GM10266 (cell line): ENCODE results near the gene ADSL.

ENCODE experiments used
- DNase-seq: peaks from one replicate; pipeline ENCODE4 v3.0.0; 2012; ENCODE audit errors: extremely low spot score
- TF ChIP-seq, protein P1 (sequence below): IDR thresholded peaks from 2 replicates; pipeline ENCODE4 v1.5.1; 2012; ENCODE audit warnings: mild to moderate bottlenecking, low read depth; ENCODE audit not compliant: control insufficient read depth, insufficient read depth; ENCODE audit errors: missing control alignments

Gene ADSL

DNA sequence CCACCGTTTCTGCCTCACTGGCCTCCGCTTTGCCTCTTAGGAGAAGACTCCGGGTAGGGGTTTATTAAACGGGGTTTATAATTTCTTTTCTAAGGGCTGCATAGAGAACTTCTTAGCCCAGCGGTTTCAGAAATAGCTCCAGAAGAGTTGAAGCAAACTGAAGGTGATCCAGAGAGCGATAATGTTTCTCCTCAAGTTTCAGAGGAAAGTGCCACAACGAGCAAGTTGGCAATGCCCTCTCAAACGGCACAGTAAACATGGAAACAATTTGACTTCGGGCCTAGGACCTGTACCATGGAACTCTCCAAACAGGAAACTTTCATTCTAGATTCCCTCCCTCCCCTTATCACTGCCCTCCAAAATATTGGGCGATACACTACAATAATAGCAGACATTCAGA is 1.0 kb downstream of the ADSL start:
- no peak for DNase-seq
- TF ChIP-seq, protein P1, sequence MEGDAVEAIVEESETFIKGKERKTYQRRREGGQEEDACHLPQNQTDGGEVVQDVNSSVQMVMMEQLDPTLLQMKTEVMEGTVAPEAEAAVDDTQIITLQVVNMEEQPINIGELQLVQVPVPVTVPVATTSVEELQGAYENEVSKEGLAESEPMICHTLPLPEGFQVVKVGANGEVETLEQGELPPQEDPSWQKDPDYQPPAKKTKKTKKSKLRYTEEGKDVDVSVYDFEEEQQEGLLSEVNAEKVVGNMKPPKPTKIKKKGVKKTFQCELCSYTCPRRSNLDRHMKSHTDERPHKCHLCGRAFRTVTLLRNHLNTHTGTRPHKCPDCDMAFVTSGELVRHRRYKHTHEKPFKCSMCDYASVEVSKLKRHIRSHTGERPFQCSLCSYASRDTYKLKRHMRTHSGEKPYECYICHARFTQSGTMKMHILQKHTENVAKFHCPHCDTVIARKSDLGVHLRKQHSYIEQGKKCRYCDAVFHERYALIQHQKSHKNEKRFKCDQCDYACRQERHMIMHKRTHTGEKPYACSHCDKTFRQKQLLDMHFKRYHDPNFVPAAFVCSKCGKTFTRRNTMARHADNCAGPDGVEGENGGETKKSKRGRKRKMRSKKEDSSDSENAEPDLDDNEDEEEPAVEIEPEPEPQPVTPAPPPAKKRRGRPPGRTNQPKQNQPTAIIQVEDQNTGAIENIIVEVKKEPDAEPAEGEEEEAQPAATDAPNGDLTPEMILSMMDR: no peak

- TF ChIP-seq, protein P1: peak; percentile 83
- peak; percentile 72 for DNase-seq
Measured at GRCh38 chr22:40348025-40348658, 1.8 kb downstream of the ADSL start.

GRCh38 chr22:40352763-40353162 is 6.5 kb downstream of the ADSL start:
- DNase-seq: no peak
- TF ChIP-seq, protein P1: no peak

DNA sequence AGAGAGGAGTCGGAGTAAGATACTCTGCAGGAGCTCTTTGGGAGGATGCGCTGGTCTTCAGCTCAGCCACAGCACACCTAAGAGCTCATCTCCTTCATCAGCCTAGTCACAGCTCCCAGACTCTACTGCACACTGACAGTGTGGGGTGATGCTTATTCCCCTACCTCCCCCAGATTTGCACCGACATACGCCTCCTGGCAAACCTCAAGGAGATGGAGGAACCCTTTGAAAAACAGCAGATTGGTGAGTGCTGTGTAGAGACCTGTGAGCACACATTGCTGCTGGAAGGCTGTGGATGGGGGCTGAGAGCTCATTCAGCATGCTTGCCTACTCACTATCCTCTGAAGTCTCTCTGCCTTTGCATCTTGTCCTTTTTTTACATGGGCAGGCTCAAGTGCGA is 14.8 kb downstream of the ADSL start:
- TF ChIP-seq, protein P1: no peak
- no peak for DNase-seq

DNA sequence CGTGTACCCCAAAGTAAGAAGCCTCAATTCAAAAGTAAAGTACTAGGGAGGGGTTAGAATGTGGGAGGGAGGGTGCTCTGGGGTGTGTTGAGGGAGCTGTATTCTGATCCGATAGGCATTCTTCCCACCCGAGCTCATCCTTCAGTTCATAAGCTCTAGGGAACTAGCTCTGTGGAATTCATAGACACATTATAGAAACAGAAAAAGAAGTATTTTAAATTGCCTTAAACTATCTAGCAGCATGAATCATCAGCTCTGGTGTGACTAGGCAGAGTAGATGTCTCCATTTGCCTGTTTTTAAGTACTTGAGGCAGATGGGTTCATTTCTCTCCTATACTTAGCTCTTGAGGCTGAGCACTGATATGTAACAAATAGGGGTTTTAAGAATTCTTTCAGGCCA is 16.8 kb downstream of the ADSL start:
- TF ChIP-seq, protein P1: no peak

GRCh38 chr22:40364431-40364830 is 18.1 kb downstream of the ADSL start:
- no peak for DNase-seq
- TF ChIP-seq, protein P1: no peak

More for the DNA sequence above, 16.8 kb downstream of the ADSL start:
- DNase-seq: no peak

DNA sequence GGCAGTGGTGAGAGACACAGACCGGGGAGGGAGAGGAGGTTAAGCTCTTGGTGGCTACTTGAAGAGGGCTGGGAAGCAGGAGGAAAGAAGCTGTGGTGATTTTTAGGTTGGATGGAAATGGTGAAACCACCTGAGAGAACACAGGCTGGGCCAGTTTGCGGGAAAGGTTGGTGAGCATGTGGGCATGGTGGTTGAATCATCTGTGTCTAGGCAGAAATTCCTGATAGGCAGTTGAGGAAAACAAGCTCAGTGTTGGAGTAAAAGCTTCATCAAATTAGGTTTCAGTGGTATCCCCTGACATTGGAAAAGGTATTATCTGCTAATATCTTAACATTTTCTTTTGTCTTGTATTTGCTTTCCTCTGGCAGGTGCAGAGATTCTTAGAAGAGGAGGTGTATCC is 19.8 kb downstream of the ADSL start:
- TF ChIP-seq, protein P1: no peak

More for the DNA sequence above, 19.8 kb downstream of the ADSL start:
- DNase-seq: no peak
